Stimulated activated CD8-positive, alpha-beta memory T cell treated with anti-CD3 and anti-CD28 coated beads, Interleukin-7, amount 100 ng/mL, for 48 hours (primary cell): ENCODE results near the gene PLCG1.

Experiments
- DNase-seq, 2 donors: peaks; one replicate each; pipeline ENCODE4 v3.0.0-alpha.2; 2020; ENCODE audit warnings: low read depth in 1 of 2; ENCODE audit errors: extremely low read depth in 1 of 2

The PLCG1 gene

DNA sequence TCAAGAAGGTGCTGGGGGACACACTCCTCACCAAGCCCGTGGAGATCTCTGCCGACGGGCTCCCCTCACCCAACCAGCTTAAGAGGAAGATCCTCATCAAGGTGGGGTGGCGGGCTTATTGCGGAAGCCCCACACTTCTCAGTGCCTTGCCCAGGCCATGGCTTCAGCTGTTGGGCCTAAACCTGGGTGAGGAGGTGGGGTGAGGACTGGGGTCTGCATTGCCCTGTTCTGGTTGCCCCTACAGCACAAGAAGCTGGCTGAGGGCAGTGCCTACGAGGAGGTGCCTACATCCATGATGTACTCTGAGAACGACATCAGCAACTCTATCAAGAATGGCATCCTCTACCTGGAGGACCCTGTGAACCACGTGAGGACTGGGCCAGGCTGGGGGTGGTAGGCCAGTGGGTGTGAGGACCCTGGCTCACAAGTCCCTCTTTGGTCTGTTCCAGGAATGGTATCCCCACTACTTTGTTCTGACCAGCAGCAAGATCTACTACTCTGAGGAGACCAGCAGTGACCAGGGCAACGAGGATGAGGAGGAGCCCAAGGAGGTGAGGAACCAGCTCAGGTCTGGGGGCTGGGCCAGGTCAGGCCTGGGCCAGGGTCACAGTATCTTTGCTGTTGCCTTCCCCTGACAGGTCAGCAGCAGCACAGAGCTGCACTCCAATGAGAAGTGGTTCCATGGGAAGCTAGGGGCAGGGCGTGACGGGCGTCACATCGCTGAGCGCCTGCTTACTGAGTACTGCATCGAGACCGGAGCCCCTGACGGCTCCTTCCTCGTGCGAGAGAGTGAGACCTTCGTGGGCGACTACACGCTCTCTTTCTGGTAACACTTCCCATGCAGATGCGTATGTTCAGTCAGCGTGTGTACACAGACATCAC, 27.9 kb downstream of the PLCG1 start:
- no peak for DNase-seq

DNA sequence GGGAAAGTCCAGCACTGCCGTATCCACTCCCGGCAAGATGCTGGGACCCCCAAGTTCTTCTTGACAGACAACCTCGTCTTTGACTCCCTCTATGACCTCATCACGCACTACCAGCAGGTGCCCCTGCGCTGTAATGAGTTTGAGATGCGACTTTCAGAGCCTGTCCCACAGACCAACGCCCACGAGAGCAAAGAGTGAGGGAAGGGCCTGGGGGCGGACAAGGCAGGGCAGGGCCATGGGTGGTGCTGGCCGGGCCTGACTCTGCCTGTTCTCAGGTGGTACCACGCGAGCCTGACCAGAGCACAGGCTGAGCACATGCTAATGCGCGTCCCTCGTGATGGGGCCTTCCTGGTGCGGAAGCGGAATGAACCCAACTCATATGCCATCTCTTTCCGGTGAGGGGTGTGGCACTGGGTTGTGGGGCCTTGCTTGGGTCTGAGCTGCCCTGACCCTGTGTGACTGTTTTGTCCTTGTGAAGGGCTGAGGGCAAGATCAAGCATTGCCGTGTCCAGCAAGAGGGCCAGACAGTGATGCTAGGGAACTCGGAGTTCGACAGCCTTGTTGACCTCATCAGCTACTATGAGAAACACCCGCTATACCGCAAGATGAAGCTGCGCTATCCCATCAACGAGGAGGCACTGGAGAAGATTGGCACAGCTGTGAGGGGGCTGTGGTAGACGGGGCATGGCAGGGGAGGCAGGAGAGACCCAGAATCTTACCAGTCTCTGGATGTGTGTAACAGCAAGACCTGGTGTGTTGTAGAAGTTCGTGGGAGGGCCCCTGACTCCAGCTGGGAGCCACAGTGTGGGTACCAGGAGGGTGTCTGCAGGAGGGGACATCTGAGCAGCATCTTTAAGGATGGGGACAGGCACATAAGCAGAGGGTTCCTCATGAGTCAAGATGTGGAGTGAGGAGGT, 29.1 kb downstream of the PLCG1 start:
- no peak for DNase-seq

DNA sequence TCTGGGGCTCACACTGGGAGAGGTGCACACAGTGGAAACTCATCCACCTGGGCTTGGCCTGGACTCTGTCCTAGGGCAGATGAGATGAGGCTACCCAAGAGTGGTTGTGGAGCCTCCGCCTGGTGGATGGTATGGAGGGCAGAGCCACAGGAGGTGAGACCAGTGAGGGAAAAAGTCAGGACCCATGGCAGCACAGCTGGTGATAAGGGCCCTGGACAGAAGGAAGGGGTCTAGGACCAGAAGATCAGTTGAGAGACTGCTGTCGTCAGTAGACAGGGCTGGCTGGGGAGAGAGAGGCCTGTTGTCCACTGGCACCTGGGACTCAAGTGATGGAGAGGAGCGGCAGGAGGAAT, 29.8 kb downstream of the PLCG1 start:
- DNase-seq, result no peak

DNA sequence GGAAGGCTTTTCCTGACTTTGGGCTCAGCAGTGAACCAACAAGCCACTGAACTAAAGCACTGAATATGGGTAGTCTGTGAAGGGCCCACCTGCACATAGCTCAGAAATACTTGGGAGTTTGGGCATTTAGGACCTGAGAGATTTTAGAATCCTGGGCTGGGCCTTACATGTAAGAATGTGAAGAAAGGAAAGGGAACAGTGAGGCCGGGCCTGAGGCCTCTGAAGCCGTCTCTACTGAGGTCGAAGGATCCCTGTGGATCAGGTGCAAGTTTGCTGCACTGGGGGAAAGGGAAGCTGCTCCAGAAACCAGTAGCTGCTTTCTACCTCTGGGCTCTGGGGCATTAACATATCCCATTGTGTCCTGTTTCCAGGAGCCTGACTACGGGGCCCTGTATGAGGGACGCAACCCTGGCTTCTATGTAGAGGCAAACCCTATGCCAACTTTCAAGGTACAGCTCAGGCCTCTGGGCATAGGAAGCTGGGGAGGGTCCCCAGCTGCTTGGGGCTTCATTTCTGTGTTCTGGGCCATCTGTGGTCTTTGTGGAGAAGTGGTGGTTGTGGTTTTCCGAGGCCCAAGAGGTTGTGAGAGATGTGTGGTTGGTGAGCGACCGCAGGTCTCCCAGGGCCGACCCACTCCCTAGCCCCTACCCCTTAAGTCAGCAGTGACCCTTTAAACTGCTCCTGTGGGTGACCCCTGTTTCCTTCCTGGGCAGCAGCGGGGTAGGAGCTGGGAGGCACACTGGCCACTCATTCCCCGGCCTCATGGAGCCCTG, 30.3 kb downstream of the PLCG1 start:
- DNase-seq, result no peak

DNA sequence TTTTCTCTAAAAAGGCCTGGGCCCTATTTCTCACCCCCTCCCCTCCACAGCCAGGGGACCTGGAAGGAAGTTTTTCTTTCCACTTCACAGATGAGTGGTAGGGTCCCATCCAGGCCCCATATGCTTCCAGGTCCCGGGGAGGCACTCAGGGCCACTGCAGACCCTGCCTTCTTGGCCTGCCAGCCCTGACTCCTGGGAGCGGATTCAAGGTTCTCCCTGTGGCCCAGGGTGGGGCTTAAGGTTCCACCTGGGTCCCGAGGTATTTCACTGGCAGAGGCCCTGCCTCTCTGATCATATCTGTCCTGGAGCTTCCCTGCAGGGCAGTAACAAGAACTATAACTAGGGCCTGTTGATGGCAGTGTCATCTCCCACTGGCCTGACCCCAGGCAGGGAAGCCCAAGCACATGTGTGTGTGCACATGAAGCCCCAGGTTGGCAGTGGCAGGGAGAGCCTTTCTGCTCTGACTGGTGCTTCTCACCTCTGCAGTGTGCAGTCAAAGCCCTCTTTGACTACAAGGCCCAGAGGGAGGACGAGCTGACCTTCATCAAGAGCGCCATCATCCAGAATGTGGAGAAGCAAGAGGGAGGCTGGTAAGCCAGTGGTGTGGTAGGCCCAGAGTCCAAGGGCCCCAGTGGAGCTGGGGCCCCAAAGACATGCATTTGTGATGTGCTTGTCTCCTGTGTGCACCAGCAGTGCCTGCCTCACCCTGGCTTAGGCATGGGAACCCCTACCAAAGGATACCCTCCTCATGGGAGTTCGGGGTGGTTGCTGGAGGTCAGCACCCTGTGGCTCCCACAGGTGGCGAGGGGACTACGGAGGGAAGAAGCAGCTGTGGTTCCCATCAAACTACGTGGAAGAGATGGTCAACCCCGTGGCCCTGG, 31.2 kb downstream of the PLCG1 start:
- DNase-seq, result no peak

- DNase-seq, result no peak
These were observed 31.9 kb downstream of the PLCG1 start for GRCh38 chr20:41169162-41169690.

DNA sequence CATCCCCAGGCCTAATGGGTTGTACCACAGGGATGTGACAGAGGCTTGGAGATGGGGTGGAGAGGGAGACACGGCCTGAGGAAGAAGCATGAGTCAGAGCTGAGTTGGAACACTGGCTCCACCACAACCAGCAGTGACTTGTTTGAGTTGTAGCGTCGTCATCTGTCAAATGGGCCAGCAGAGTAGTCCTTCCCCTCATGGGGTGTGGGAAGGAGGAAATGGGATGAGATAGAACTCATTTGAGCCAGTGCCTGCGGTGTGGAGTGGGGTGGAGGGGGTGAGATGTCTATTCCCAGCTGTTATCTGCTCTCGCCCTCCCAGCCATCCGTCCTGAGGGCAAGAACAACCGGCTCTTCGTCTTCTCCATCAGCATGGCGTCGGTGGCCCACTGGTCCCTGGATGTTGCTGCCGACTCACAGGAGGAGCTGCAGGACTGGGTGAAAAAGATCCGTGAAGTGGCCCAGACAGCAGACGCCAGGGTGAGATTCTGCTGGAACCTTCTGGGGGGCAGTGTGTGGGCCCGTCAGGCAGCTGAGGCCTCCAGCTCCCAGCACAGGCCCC, 32.5 kb downstream of the PLCG1 start:
- no peak for DNase-seq

DNA sequence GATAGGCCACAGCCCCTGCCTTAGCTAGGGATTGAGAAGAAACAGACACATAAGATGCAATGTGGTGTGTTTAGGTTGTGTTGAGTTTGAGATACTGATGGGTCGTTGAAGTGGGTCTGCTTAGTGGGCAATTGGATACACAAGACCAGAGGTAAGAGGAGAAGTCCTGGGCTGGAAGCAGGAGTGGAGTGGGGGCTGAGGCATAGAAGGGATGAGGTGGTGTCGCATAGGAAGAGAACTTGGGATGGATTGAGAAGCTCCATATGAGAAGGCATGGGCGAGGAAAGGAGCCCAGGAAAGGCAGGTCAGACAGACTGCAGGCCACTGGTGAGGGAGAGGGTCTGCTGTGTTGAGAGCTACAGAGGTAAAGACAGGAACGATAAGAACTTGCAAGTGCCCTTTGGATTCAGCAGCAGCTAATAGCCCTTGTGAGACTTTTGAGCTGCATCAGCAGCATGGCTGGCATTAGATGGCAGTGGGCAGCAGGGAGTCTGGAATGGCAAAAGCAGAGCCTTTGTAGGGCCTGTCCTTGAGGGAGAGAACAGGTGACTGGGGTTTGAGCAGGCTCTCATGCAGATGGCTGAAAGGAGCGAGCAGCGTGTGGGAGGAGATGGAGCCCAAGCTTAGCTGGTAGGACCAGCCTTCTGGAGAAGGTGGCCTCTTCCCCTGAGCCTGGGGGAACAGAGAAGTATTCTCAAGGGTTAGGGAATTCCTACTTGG, 33.2 kb downstream of the PLCG1 start:
- DNase-seq, result no peak

- no peak for DNase-seq
These were observed 34.5 kb downstream of the PLCG1 start for GRCh38 chr20:41171736-41172295.

GRCh38 chr20:41172296-41173140, 35.2 kb downstream of the PLCG1 start:
- no peak for DNase-seq

DNA sequence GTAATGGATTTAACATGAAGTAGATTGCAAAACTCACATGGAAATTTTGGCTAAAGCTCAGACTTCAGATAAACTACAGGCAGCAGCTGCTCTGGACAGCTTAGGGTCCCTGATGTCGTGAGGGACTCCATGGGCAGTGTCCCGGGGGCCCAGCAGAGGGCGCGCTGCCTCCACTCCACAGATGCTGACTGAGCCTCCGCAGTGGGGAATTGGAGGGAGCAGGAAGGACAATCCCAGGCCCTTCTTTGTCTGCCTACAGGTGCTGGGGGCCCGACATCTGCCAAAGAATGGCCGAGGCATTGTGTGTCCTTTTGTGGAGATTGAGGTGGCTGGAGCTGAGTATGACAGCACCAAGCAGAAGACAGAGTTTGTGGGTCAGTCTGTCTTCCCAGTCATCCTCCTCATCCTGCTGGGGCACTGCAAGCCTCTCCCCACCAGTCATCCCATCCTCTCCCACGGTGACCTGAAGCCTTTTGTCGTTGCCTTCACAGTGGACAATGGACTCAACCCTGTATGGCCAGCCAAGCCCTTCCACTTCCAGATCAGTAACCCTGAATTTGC, 35.9 kb downstream of the PLCG1 start:
- peak; percentile 22 to 38 for DNase-seq

- DNase-seq, result no peak
These were observed 36.5 kb downstream of the PLCG1 start for GRCh38 chr20:41173791-41174341.

GRCh38 chr20:41174373-41174772, 37.0 kb downstream of the PLCG1 start:
- DNase-seq, result no peak

DNA sequence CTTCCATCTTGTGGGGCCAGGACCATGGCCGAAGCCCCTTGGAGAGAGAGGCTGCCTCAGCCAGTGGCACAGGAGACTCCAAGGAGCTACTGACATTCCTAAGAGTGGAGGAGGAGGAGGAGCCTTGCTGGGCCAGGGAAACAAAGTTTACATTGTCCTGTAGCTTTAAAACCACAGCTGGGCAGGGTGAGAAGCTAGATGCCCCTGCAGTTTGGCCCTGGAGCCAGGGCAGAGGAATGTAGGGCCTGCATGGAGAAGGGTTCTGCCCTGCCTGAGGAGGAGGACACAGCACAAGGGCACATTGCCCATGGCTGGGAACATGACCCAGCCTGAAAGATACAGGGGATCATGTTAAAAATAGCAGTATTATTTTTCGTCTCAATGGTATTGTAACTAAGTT, 37.4 kb downstream of the PLCG1 start:
- DNase-seq, result no peak

DNA sequence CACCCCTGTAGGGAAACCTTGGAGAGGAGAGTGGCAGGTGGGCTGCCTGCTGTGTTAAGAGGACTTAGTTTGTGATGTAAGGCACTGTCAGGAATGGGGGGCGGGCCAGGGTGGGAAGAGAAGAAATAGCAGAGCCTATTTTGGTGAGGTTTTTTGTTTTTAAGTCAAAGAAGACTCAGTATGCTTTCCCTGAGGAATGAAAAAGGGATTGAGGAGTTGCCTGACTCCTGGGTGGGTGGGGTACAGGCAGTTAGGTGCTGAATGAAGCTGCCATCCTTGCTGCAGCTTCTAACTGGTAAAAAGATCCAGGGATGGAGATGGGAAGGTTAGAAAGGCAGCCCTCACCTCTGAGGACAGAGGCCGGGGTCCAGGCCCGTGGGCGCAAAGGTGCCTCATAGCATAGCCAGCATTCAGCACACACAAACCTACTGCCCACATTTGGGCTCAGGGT, 37.9 kb downstream of the PLCG1 start:
- DNase-seq, result no peak

GRCh38 chr20:41175727-41176330, 38.5 kb downstream of the PLCG1 start:
- no peak for DNase-seq
